Hepatocyte (in vitro differentiated cells): ENCODE measurements around the gene CD44.

Experiments
- CTCF ChIP-seq: fragments of 200-600 bp; sonication (generic); IDR thresholded peaks from 2 replicates; pipeline ENCODE4 v1.5.1; 2016; ENCODE audit warnings: antibody characterized with exemption, mild to moderate bottlenecking; ENCODE audit not compliant: poor library complexity
- EZH2 ChIP-seq: fragments of 200-600 bp; sonication (generic); IDR thresholded peaks from 2 replicates; pipeline ENCODE4 v1.6.1; 2016; ENCODE audit warnings: antibody characterized with exemption, mild to moderate bottlenecking, borderline replicate concordance
- EZH2phosphoT487 ChIP-seq: fragments of 200-600 bp; sonication (generic); IDR thresholded peaks from one replicate; pipeline ENCODE4 v1.6.1; 2018; ENCODE audit warnings: antibody characterized with exemption, mild to moderate bottlenecking, low read depth, moderate library complexity; ENCODE audit not compliant: unreplicated experiment, severe bottlenecking

GRCh38 chr11:35097814-35098455 is 41.0 kb upstream of the CD44 start:
- TF ChIP-seq CTCF, result no peak
- no peak for TF ChIP-seq EZH2phosphoT487
- TF ChIP-seq EZH2, result no peak
